ENCODE results near the gene ERVH48-1.
"Not testable (repeated sequence)": the region's sequence is repeated elsewhere in the genome, so short reads cannot be mapped to it uniquely, and the experiment has no call there.

The ERVH48-1 gene

DNA sequence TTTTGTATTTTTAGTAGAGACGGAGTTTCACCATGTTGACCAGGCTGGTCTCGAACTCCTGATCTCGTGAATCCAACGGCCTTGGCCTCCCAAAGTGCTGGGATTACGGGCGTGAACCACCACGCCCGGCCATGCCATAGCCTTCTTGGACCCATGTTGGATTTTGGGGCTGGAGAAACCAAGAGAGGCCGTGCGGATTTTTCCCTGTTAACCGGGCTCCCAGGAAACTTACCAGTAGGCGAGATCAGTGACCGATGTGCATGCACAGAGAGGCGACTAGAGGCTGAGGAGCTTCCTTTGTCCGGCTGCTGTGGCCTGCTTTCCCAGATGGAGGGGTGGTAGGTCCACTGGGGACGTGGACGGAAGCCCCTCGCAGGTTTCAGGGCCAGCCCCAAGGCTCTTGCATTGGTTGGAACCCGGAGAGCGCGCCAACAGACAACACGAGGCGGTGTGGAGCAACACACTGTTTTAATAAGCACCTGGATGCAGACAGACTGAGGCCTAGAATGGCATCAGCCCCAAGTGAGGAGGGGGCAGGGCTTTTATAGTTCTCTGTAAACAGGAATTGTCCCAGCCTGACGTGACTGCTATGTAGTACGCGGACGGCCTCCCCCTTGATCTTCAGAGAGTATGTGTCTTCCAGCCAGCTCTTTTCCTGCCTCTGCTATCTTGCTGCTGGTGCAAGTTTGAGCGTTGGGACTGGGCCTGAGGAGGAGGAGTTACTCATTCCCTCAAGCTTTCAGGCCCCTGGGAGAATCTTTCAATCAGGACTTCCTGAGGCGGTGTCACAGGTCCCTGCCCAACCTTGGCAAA, at the start of gene ERVH48-1:
Gene ERVH48-1, minus strand, starts transcription at position 517 of the 813 bp plus-strand sequence. CDS start 6,624 bp downstream, outside the sequence.
- FAIRE-seq = no peak

DNA sequence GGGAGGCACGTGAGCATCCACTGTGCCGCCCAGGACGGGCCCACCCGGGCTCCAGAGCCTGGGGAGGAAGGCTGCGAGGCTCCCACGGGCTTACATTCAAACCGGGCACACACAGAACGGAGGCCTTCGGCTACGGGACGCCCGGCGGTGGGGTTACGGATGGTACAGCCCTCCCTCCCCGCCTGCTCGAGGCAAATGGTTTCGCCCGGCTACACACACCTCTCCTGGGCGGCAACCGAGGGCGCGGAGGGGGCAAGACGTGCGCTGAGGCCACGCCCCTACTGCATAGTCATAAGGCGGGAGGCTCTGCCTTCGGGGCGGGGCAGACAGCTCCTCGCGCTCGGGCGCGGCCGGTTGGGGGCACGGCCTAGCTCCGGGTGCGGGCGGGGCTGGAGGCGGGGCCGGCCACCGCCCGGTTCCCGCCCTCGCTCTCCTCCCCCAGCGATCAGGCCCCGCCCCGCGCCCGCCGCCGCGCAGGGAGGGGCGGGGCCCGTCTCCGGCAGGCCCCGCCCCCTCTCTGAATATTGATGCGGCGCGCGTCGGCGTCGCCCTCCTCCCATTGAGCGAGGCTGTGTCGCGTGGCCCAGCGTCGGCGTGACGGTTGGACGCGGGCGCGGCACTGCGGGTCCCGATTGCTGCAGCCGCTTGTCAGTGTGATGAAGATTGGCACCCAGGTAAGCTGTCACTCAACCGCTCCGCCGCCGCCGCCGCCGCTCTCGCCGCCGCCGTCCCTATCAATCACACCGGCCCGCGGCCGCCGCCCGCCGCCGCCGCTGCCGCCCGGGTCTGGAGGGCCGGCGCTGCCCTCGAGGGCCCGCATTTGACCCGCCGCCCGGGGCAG, 48.8 kb upstream of the ERVH48-1 start, which contains the start of gene PKNOX1:
Gene PKNOX1, plus strand, starts transcription at position 572 of the 841 bp plus-strand sequence. CDS start 29,820 bp downstream, outside the sequence.
- no peak for FAIRE-seq

- no peak for FAIRE-seq
Observed at GRCh38 chr21:42973309-42973990, 48.0 kb upstream of the ERVH48-1 start.

GRCh38 chr21:42971897-42972275, 46.5 kb upstream of the ERVH48-1 start:
- no peak for FAIRE-seq

DNA sequence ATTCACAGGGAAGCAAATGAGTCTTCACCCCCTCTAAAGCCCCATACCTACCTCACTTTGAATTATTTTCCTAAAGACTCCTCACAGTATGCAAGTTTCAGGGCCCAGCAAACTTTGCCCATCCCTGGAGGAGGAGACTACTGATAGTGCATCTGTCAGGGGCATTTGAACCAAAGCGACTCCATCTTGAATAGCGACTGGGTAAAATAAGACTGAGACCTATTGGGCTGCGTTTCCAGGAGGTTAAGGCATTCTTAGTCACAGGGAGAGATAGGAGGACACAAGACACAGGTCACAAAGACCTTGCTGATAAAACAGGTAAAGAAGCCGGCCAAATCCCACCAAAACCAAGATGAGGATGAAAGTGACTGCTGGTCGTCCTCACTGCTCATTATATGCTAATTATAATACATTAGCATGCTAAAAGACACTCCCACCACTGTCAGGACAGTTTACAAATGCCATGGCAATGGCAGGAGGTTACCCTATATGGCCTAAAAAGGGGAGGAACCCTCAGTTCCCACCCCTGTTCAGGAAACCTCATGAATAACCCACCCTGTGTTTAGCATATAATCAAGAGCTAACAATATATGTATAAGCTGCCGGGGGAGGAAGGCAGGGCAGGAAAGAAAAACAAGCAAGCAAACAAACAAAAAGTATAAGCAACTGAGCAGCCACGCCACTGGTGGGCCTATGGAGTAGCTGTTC, 45.7 kb upstream of the ERVH48-1 start:
- FAIRE-seq = no peak

- FAIRE-seq = no peak
Observed at GRCh38 chr21:42969193-42969600, 43.8 kb upstream of the ERVH48-1 start.

DNA sequence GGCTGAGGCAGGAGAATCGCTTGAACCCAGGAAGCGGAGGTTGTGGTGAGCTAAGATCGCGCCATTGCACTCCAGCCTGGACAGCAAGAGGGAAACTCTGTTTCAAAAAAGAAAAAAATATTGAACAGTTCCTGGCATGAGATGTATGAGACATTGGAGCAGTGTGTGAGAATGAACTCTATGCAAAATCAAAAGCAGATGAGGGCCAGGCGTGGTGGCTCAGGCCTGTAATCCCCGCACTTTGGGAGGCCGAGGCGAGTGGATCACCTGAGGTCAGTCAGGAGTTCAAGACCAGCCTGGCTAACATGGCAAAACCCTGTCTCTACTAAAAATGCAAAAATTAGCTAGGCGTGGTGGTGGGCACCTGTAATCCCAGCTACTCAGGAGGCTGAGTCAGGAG, 42.2 kb upstream of the ERVH48-1 start:
- not testable (repeated sequence) for FAIRE-seq

DNA sequence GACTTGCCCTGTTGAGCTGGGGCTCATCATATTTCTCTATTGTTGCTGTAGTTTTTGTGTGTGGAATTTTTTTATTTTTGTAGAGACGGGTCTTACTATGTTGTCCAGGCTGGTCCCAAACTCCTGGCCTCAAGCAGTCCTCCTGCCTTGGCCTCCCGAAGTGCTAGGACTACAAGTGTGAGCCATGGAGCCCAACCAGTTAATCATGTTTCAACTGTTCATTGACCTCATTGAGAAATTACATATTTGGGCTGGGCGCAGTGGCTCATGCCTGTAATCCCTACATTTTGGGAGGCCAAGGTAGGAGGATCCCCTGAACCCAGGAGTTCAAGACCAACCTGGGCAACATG, 39.8 kb upstream of the ERVH48-1 start:
- FAIRE-seq = no peak

- FAIRE-seq = no peak
Observed at GRCh38 chr21:42964546-42965210, 39.2 kb upstream of the ERVH48-1 start.

- FAIRE-seq = no peak
Observed at GRCh38 chr21:42964086-42964485, 38.7 kb upstream of the ERVH48-1 start.

DNA sequence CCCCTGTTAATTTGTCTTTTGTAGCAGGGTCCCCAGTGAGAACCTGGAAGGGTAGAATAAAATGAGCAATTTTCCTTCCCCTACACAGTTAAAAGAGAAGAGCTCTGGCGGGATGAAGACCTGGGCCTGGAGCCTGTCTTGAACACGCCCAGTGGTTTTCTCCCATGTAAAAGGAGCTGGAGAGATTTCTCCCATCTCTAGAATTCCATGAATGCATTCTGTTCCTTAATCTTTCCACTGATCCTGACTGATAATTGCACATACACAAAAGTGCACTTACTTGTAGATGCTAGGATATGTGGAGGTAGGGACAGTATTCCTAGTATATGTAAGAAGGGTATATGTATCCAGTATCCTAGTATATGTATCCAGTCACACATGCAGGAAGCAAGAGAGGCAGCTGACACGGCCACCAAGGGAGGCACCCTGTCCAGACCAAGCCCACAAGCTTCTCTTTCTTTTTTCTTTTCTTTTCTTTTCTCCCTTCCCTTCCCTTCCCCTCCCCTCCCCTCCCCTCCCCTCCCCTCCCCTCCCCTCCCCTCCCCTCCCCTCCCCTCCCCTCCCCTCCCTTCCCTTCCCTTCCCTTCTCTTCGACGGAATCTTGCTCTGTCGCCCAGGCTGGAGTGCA, 37.1 kb upstream of the ERVH48-1 start:
- no peak for FAIRE-seq

DNA sequence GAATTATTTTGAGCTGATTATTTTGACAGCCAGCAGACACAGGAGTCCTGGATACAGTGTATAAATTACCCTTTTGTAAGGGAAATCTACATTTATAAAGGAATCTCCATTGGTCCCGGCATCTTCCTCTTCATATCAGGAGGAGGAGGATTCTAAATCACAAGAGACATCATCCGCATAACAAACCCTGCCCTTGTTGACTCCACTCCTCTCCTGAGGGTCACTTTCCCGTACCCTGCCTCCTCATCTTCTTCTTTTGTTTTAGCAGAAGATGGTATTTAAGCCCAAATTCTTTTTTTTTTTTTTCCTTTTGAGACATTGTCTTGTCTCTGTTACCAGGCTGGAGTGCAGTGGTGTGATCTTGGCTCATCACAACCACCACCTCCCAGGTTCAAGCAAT, 34.3 kb upstream of the ERVH48-1 start:
- FAIRE-seq = no peak

- FAIRE-seq = not testable (repeated sequence)
Observed at GRCh38 chr21:42958122-42958521, 32.7 kb upstream of the ERVH48-1 start.

DNA sequence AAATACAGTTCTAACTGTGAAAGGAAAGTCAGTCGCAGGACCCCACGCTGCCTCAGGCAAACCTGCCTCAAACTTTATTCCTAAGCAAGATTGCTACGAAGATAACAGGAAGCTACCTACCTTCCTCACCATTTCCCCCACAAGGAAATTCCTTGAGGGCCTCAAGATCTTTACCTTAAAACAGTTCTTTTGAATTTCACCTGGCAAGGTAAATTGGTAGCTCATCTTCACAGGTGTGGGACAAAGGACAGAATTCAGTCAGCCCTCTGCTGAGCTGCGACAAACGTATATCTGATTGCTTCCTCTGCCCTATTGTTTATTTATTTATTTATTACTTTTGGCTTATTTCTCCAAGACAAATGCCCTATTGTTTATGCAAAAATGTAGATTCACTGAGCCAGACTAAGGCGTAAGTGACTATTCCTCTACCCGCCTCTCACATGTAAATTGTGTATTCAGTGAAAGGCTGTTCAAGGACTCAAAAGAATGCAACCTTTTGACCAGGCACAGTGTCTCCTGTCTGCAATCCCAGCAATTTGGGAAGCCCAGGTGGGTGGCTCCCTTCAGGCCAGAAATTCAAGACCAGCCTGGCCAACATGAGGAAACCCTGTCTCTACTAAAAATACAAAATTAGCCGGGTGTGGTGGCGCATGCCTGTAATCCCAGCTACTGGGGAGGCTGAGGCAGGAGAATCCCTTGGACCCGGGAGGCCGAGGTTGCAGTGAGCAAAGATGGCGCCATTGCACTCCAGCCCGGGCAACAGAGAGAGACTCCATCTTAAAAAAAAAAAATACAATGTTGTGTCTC, 31.6 kb upstream of the ERVH48-1 start:
- FAIRE-seq = no peak

GRCh38 chr21:42951193-42951592, 25.8 kb upstream of the ERVH48-1 start:
- not testable (repeated sequence) for FAIRE-seq

- not testable (repeated sequence) for FAIRE-seq
Observed at GRCh38 chr21:42949094-42949755, 23.8 kb upstream of the ERVH48-1 start.

GRCh38 chr21:42942244-42942643, 16.8 kb upstream of the ERVH48-1 start:
- no peak for FAIRE-seq

GRCh38 chr21:42941696-42942085, 16.3 kb upstream of the ERVH48-1 start:
- FAIRE-seq = no peak

GRCh38 chr21:42939582-42940413, 14.4 kb upstream of the ERVH48-1 start:
- no peak for FAIRE-seq
